Activated T-helper 17 cell treated with anti-CD3 and anti-CD28 coated beads, Interleukin-2, amount 50 U/mL, for 72 hours (primary cell): ENCODE results near the gene USP30. TPM values are rescaled to one million over a fixed set of nuclear protein-coding genes. Genes with fewer than 3 reads are reported as not detected.
"Not testable (repeated sequence)": the region's sequence is repeated elsewhere in the genome, so short reads cannot be mapped to it uniquely, and the experiment has no call there.

ENCODE experiments used
- ATAC-seq: fragments of 150-1000 bp; cut with Tn5 transposase; replicated peaks from 2 replicates; pipeline ENCODE4 v1.10.0; 2021; ENCODE audit warnings: mild to moderate bottlenecking, moderate library complexity
- H3K27ac Mint-ChIP-seq: one replicate; pipeline ENCODE4 v1.8.0; 2022; ENCODE audit warnings: mixed read lengths
- H3K27me3 Mint-ChIP-seq: one replicate; pipeline ENCODE4 v1.8.0; 2022; ENCODE audit warnings: mixed read lengths
- H3K36me3 Mint-ChIP-seq: one replicate; pipeline ENCODE4 v1.8.0; 2022; ENCODE audit warnings: low read depth, mild to moderate bottlenecking, mixed read lengths
- H3K4me1 Mint-ChIP-seq: one replicate; pipeline ENCODE4 v1.8.0; 2022; ENCODE audit warnings: mixed read lengths
- H3K4me3 Mint-ChIP-seq: one replicate; pipeline ENCODE4 v1.8.0; 2022; ENCODE audit warnings: mild to moderate bottlenecking, mixed read lengths
- H3K9me3 Mint-ChIP-seq: one replicate; pipeline ENCODE4 v1.8.0; 2022; ENCODE audit warnings: mixed read lengths
- total RNA-seq, 2 donors: library from RNA; stranded (reverse); gene quantifications; one replicate each; pipeline ENCODE4 v1.2.3, GENCODE V29; 2022

Gene USP30
- total RNA-seq, 2 donors from 2014 or later = 8.5 to 11.6 TPM

DNA sequence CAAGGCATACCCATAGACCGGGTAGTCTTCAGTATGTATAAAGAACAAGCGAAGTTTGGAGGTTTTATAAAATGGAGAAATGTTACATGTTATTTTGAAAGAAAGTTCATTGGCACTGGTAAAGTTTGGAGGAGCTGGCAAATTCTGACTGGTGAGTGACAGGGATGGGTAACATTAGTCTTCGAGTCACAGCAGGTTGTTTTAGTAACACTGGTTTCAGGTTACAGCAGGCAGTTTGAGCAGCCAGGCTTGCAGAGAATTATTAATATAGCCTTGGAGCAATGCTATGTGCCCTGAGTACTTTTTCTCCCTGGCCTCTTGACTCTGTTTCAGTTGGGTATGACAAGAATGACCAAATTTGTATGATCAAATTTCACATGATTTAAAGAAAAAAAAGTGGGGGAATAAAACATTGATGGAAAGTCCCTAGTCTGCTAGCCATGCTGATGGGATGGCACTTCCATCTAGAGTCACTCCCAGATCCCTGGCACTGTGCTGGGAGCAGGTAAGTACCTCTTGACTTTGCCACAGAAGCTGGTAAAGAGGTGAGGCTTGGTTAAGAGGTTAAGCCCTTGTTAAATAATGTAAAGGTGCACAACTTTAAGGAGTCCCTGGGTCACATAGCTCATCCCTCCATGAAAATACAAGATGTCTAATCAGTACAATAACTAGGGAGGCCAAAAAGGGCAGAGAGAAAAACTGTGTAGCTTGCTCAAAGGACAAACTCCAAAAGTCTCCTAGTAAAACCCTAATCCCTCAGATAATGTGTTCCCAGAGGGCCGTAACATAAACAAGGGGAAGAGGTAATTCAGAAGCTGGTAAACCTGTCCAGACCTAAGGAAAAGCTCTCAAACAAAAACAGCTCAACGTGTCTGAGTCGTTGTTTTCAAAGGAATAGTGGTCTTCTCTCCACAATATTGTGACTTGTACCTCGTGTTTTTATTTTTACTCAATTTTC is 18.9 kb upstream of the USP30 start:
- H3K27ac Mint-ChIP-seq = no peak overlapping the region

DNA sequence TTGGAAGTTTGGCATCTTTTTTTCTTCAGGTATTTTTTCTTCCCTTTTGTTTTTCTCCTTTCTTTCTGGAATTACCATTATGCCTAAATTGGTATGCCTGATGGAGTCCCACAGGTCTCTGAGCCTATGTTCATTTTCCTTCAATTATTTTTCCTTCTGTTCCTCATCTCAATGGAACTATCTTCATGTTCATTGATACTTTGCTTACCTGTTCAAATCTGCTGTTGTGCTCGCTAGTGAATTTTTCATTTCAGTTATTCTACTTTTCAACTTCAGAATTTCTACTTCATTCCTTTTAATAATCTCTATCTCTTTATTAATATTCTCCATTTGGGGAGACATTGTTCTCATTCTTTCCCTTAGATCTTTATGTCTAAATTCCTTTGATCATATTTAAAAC is 15.4 kb upstream of the USP30 start:
- no peak overlapping the region for H3K4me3 Mint-ChIP-seq
- no peaks in the 10 kb centered on the region for H3K27me3 Mint-ChIP-seq
- ATAC-seq = no peak
- no peak overlapping the region for H3K27ac Mint-ChIP-seq
- H3K4me1 Mint-ChIP-seq = no peaks in the 10 kb centered on the region
- H3K9me3 Mint-ChIP-seq = peaks cover 9% of the 10 kb centered on the region
- no peaks in the 10 kb centered on the region for H3K36me3 Mint-ChIP-seq

More for the DNA sequence above, 18.9 kb upstream of the USP30 start:
- Mint-ChIP-seq H3K36me3 (no peaks in the 10 kb centered on the region), H3K27me3 (peaks cover 13% of the 10 kb centered on the region), H3K4me3 (no peak overlapping the region), H3K4me1 (no peaks in the 10 kb centered on the region), H3K9me3 (peaks cover 9% of the 10 kb centered on the region)
- ATAC-seq = no peak

DNA sequence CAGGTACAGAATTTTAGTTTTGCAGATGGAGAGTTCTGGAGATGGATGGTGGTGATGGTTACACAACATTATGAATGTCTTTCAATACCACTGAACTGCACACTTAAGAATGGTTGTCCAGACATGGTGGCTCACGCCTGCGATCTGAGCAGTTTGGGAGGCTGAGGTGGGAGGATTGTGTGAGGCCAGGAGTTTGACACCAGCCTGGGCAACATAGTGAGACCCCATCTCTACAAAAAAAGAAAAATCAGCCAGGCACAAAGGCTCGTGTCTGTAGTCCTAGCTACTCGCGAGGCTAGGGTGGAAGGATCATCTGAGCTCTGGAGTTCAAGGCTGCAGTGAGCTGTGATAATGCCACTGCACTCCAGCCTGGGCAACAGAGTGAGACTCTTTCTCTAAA is 8.1 kb upstream of the USP30 start:
- Mint-ChIP-seq H3K4me1 (no peaks in the 10 kb centered on the region), H3K4me3 (no peak overlapping the region), H3K36me3 (no peaks in the 10 kb centered on the region), H3K27ac (no peak overlapping the region), H3K27me3 (peaks cover 14% of the 10 kb centered on the region), H3K9me3 (no peaks in the 10 kb centered on the region)
- no peak for ATAC-seq

DNA sequence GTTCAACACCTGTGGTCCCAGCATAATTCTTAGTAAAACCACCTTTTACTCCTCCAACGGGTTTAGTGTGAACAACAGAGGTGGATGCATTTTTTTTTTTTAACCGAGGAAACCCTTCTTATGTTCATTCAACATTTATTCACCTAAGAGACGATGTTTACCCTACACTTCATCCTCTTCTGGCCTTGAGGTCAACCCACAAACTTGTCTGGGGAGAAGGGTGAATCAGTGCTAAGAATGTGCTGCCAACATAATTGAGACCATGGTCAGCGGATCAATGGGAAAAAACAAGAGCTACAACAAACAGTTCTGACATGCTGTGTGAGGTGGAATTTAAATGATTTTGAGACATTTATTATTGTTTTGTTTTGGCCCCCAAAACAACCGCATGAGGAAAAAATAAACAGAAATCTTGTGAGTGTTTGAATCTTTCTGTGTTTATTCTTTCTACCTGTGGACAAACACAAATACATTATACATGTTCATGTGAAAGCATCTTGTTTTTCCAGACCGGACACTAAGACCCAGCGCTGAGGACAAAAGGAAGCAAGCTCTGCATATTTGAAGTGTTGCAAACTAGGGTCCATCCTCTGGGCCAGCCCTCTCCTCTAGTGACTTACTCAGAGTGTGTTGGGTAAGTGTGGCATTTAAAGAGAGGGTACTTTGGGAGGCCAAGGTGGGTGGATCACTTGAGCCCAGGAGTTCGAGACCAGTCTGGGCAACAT is 5.1 kb upstream of the USP30 start:
- H3K9me3 Mint-ChIP-seq = no peaks in the 10 kb centered on the region
- H3K4me1 Mint-ChIP-seq = no peaks in the 10 kb centered on the region
- no peak overlapping the region for H3K27ac Mint-ChIP-seq
- ATAC-seq = no peak
- peaks cover 4% of the 10 kb centered on the region for H3K36me3 Mint-ChIP-seq
- H3K4me3 Mint-ChIP-seq = no peak overlapping the region
- peaks cover 12% of the 10 kb centered on the region for H3K27me3 Mint-ChIP-seq

DNA sequence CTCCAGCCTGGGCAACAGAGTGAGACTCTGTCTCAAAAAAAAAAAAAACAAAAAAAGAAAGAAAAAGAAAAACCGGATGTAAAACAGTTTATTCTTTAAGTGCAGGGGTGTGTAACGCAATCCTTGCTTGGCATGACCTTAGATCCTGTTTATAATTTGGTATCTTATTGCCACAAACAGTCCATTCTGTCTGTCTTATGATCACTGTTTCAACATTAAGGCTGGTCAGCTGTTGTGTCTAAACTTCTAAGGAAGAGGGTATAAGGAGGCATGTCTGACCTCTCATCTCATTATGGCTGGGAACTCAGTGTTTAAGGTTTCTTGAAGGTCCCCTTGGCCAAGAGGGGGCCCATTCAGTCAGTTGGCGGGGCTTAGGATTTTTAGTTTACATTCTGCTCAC is 3.7 kb upstream of the USP30 start:
- not testable (repeated sequence) for H3K9me3 Mint-ChIP-seq, H3K27me3 Mint-ChIP-seq, H3K36me3 Mint-ChIP-seq, ATAC-seq, H3K4me3 Mint-ChIP-seq, H3K4me1 Mint-ChIP-seq
- H3K27ac Mint-ChIP-seq = peak overlapping the region; percentile 59

DNA sequence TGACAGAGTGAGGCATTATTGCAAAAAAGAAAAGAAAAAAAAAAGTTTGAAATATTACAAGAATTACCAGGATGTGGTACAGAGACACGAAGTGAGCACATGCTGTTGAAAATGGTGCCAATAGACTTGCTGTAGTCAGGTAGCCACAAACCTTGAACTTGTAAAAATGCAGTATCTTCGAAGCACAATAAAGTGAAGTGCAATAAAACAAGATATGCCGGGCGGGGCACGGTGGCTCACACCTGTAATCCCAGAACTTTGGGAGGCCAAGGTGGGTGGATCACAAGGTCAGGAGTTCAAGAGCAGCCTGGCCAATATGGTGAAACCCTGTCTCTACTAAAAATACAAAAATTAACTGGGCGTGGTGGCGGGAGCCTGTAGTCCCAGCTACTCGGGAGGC is 2.6 kb upstream of the USP30 start:
- H3K4me1 Mint-ChIP-seq, H3K27me3 Mint-ChIP-seq, H3K9me3 Mint-ChIP-seq, H3K27ac Mint-ChIP-seq, H3K4me3 Mint-ChIP-seq, H3K36me3 Mint-ChIP-seq, ATAC-seq: not testable (repeated sequence)

DNA sequence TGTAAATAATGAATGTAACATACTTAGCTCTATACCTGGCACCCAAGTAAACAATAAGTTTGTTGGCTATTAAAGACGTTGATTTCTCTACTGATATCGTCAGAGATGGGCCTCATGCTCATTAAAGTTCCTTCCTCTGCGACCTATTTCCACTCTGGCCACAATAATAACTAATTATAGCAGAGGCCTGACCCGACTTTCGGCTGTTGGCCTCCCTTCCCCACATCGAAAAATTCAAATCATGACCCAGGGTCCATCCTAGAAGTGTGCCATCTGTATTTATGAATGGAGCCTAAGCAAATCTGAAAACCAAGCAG is 321 bp upstream of the USP30 start:
- peak overlapping the region; percentile 82 for H3K4me3 Mint-ChIP-seq
- peaks cover 6% of the 10 kb centered on the region for H3K36me3 Mint-ChIP-seq
- H3K27ac Mint-ChIP-seq = peak overlapping the region; percentile 83
- no peaks in the 10 kb centered on the region for H3K27me3 Mint-ChIP-seq
- no peaks in the 10 kb centered on the region for H3K9me3 Mint-ChIP-seq
- peaks cover 5% of the 10 kb centered on the region for H3K4me1 Mint-ChIP-seq
- no peak for ATAC-seq

DNA sequence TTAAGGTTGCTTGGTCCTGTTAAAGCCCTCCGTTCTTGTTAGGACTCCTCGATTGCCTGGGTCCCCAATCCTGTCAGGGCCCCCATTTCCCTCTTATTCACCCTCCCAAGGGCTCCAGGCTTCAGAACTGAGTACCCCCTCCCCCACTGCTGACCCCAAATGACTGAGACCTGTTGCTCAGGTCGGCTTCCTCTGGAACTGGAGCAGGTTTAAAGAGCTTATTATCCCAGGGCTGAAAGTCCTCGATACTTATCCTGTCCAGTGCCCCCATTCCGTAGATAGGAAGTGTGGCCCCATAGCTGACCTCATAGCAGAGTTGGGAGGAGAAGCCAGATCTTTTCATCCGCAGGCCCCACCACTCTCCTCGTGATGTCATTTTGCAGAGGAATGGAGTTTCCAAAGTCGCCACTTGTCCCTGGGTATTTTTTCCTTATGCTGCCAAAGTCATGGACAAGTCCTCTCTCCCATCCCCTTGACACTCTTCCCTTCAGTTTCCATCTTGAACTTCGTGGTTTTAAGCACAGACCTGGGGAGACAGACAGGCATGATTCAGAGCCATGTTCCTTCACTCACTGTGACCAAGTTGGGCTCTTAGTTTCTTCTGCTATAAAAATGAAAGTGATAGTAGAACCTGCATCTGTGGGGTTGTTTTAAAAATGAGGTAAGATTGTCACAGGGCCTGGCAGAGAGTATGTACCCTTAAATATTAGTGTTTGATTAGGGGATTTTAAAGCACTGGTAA is 1.2 kb downstream of the USP30 start:
- Mint-ChIP-seq H3K27me3 (no peaks in the 10 kb centered on the region), H3K27ac (peak overlapping the region; percentile 83), H3K4me3 (peak overlapping the region; percentile 82), H3K9me3 (no peaks in the 10 kb centered on the region), H3K36me3 (peaks cover 21% of the 10 kb centered on the region), H3K4me1 (peaks cover 5% of the 10 kb centered on the region)
- ATAC-seq = peak; percentile 89

DNA sequence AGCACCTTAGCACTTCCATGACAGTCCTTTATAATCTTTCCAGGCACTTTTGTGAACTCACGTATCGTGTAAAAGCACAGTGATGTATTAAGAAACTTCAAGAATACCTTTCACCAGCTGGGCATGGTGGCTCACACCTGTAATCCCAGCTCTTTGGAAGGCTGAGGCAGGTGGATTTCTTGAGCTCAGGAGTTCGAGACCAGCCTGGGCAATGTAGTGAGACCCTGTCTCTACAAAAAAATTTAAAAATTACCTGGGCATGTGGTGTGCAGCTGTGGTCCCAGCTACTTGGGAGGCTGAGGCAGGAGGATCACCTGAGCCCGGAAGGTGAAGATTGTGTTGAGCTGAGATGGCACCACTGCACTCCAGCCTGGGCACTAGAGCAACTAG is 1.7 kb downstream of the USP30 start:
- H3K4me1 Mint-ChIP-seq, H3K27me3 Mint-ChIP-seq, H3K9me3 Mint-ChIP-seq: not testable (repeated sequence)
- H3K4me3 Mint-ChIP-seq = peak overlapping the region; percentile 82
- peak overlapping the region; percentile 83 for H3K27ac Mint-ChIP-seq
- H3K36me3 Mint-ChIP-seq = peaks cover 25% of the 10 kb centered on the region
- ATAC-seq = peak; percentile 8

DNA sequence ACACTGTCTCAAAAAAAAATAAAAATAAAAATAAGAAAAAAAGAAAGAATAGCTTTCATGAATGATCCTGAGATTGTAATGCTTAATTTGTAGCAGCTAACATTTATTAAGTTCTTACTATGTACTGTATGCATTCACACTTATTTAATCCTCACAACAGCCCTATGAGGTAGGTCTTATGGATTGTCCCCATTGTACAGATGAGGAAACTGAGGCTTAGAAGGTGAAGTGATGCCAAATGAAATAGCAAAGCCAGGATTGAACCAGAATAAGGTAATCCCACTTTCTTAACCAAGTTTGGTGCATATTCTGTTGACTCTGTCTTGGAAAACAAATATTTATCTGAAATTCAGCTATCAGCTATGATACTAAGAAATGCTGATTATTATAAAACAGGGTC is 2.1 kb downstream of the USP30 start:
- Mint-ChIP-seq H3K9me3 (no peaks in the 10 kb centered on the region), H3K4me1 (peaks cover 5% of the 10 kb centered on the region), H3K27me3 (no peaks in the 10 kb centered on the region), H3K36me3 (peaks cover 26% of the 10 kb centered on the region), H3K4me3 (peak overlapping the region; percentile 82), H3K27ac (peak overlapping the region; percentile 83)
- no peak for ATAC-seq

DNA sequence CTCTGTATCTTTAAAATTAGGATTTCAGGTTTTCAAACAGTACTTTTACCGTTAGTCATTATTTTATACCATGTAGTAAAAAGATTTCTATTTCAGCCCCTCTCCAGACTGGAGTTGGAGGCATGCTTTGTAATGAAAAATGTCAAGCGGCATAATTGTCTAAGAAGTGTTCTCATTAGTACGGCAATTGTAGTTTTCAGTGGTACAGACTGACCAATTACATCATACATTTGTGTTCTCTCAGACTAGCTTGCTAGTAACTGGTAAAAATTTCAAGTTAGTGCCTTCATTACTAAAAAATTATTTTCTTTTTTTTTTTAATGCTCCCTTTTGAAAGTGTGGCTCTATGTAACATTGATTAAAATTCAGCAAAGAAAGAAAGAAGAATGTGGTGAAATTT is 4.5 kb downstream of the USP30 start:
- ATAC-seq = no peak
- peaks cover 35% of the 10 kb centered on the region for H3K36me3 Mint-ChIP-seq
- no peaks in the 10 kb centered on the region for H3K27me3 Mint-ChIP-seq
- H3K4me1 Mint-ChIP-seq = peaks cover 5% of the 10 kb centered on the region
- no peaks in the 10 kb centered on the region for H3K9me3 Mint-ChIP-seq
- no peak overlapping the region for H3K27ac Mint-ChIP-seq
- H3K4me3 Mint-ChIP-seq = no peak overlapping the region

DNA sequence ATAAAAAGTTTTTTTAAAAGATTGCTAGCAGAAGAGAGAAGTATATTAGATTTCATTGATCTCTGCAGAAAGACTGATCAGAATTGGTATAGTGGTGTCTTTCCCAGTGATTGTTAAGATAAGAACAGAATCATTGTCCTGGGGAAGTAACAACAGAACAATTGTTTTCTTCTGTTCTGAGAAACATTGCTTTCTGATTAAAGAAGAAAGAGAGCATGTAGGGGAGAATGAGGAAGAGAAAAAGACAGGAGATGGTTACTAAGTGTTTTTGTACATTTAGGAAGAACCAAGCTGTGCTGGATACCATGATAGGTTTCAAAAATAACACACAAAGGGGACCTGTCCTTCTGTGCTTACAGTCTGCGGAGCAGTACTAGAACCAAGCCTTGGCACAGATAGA is 5.0 kb downstream of the USP30 start:
- peaks cover 30% of the 10 kb centered on the region for H3K36me3 Mint-ChIP-seq
- H3K9me3 Mint-ChIP-seq = no peaks in the 10 kb centered on the region
- no peak overlapping the region for H3K4me3 Mint-ChIP-seq
- ATAC-seq = no peak
- H3K27ac Mint-ChIP-seq = no peak overlapping the region
- peaks cover 6% of the 10 kb centered on the region for H3K4me1 Mint-ChIP-seq
- H3K27me3 Mint-ChIP-seq = no peaks in the 10 kb centered on the region

DNA sequence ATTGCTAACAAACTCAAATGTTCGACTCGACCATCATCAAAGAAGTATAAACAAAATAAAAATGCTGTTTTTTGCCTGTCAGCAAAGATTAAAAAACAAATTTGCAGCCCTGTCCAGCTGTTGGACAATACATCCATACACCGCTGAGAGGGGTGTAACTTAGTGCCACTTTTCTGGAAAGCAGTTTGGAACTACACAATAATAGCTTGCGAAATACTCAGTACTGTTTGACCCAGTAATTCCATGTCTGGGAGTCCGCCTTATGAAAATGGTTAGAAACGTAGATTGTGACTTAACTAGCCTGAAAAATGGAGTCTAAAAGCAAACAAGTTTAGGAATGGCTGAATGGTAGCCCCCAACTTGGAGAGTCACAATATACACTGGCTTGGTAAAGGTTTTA is 6.4 kb downstream of the USP30 start:
- no peak for ATAC-seq
- H3K36me3 Mint-ChIP-seq = peaks cover 30% of the 10 kb centered on the region

DNA sequence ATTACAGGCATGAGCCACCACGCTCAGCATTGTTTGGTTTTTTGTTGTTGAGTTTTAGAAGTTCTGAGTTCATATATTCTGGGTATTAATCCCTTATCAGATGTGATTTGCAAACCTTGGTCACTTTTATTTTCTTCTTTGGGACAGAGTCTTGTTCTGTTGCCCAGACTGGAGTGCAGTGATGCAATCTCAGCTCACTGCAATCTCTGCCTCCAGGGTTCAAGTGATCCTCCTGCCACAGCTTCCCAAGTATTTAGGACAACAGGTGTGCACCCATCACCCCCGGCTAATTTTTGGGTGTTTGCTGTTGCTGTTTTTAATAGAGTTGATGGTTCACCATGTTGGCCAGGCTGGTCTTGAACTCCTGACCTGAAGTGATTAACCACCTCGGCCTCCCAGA is 11.8 kb downstream of the USP30 start:
- no peaks in the 10 kb centered on the region for H3K9me3 Mint-ChIP-seq
- H3K36me3 Mint-ChIP-seq = peaks cover 30% of the 10 kb centered on the region
- H3K4me1 Mint-ChIP-seq = peaks cover 7% of the 10 kb centered on the region
- H3K4me3 Mint-ChIP-seq = no peak overlapping the region
- no peak for ATAC-seq
- H3K27me3 Mint-ChIP-seq = no peaks in the 10 kb centered on the region
- no peak overlapping the region for H3K27ac Mint-ChIP-seq

More for the DNA sequence above, 6.4 kb downstream of the USP30 start:
- peaks cover 9% of the 10 kb centered on the region for H3K4me1 Mint-ChIP-seq
- H3K27ac Mint-ChIP-seq = no peak overlapping the region
- H3K9me3 Mint-ChIP-seq = no peaks in the 10 kb centered on the region
- no peak overlapping the region for H3K4me3 Mint-ChIP-seq
- H3K27me3 Mint-ChIP-seq = no peaks in the 10 kb centered on the region
